A673 (cell line): ENCODE measurements around the gene TOP2B. TPM values are rescaled to one million over a fixed set of nuclear protein-coding genes. Genes with fewer than 3 reads are reported as not detected.

Experiments
- BruUV-seq: library from RNA; stranded (reverse); fragments of 400-500 nt; replicated peaks from 2 replicates; lab custom pipeline; 2021; lab: Mats Ljungman, UMichigan
- CTCF ChIA-PET: fragments of 300-600 bp; sonication (Branson Sonifier 250); formaldehyde crosslinking; loops from one replicate; lab custom pipeline; 2022; ENCODE audit warnings: antibody characterized with exemption; lab: Charles Lee
- POLR2A ChIA-PET: fragments of 300-600 bp; sonication (Branson Sonifier 250); formaldehyde crosslinking; loops from one replicate; lab custom pipeline; 2022; ENCODE audit warnings: antibody characterized with exemption; ENCODE audit not compliant: low non-redundant PET; lab: Charles Lee
- DNase-seq: peaks from one replicate; pipeline ENCODE4 v3.0.0-alpha.2; 2015; ENCODE audit warnings: low spot score
- H3K27ac ChIP-seq: fragments of 200-600 bp; sonication (generic); 2 replicates; pipeline ENCODE4 v1.5.1; 2016; ENCODE audit warnings: mixed run types, low read depth, mild to moderate bottlenecking, mixed read lengths, antibody characterized with exemption, low read length; ENCODE audit not compliant: poor library complexity, severe bottlenecking
- H3K27me3 ChIP-seq: fragments of 200-600 bp; sonication (generic); replicated peaks from 2 replicates; pipeline ENCODE4 v1.6.1; 2017; ENCODE audit warnings: mixed run types, low read depth, mild to moderate bottlenecking, mixed read lengths, antibody characterized with exemption, low read length; ENCODE audit not compliant: insufficient read depth, poor library complexity
- H3K36me3 ChIP-seq: fragments of 200-600 bp; sonication (generic); 2 replicates; pipeline ENCODE4 v1.6.1; 2016; ENCODE audit warnings: mixed run types, mild to moderate bottlenecking, mixed read lengths, antibody characterized with exemption, low read length; ENCODE audit not compliant: insufficient read depth, poor library complexity, severe bottlenecking
- H3K4me1 ChIP-seq: fragments of 200-600 bp; sonication (generic); 2 replicates; pipeline ENCODE4 v1.6.1; 2017; ENCODE audit warnings: mixed run types, mild to moderate bottlenecking, mixed read lengths, antibody characterized with exemption, low read length; ENCODE audit not compliant: insufficient read depth, poor library complexity, severe bottlenecking
- H3K4me3 ChIP-seq: fragments of 200-600 bp; sonication (generic); 2 replicates; pipeline ENCODE4 v1.5.1; 2016; ENCODE audit warnings: low read depth, mixed run types, mild to moderate bottlenecking, mixed read lengths, low read length; ENCODE audit not compliant: poor library complexity, severe bottlenecking
- H3K9me3 ChIP-seq: fragments of 200-600 bp; sonication (generic); 2 replicates; pipeline ENCODE4 v1.6.1; 2016; ENCODE audit warnings: mixed run types, low read depth, mild to moderate bottlenecking, mixed read lengths, antibody characterized with exemption, low read length; ENCODE audit not compliant: poor library complexity, severe bottlenecking
- CTCF ChIP-seq: fragments of 300-800, 200-600 bp; sonication (generic); conservative IDR thresholded peaks from 2 replicates; pipeline ENCODE4 v1.5.1; 2017; ENCODE audit warnings: low read depth, mild to moderate bottlenecking, antibody characterized with exemption, low read length, moderate library complexity, mixed read lengths
- EZH2 ChIP-seq: fragments of 200-600 bp; sonication (generic); IDR thresholded peaks from 2 replicates; pipeline ENCODE4 v1.6.1; 2017; ENCODE audit warnings: borderline replicate concordance, low read depth, mild to moderate bottlenecking, mixed read lengths, antibody characterized with exemption, low read length; ENCODE audit not compliant: poor library complexity, severe bottlenecking
- intact Hi-C: fragments of 100-400 bp; cut with micrococcal nuclease; formaldehyde crosslinking; loops from one replicate; pipeline ENCODE4 v1.10.0; 2022; ENCODE audit not compliant: unreplicated experiment
- total RNA-seq: library from RNA; stranded (reverse); gene quantifications from 2 replicates; pipeline ENCODE4 v1.2.3, GENCODE V29; 2021

TOP2B gene
- total RNA-seq, 1 experiment from 2014 or later = 154 TPM

- no peak for TF ChIP-seq EZH2
- peak; percentile 94 for TF ChIP-seq CTCF
- no peaks in the 10 kb centered on the region for H3K36me3 ChIP-seq
- ChIA-PET POLR2A (interaction anchor here (0.5 kb wide), 1 partner anchor 135 kb away, joined by 5 read pairs; the partner anchor contains the start of gene NGLY1), CTCF (interaction anchor here (0.5 to 1.7 kb wide), 4 partner anchors 183 to 869 kb away, joined by 4 to 9 read pairs (median 8); no protein-coding TSS in a partner anchor)
- intact Hi-C loops = loop anchor here (1.0 to 5.0 kb wide), 5 partner anchors 183 to 1064 kb away; no protein-coding TSS in a partner anchor
- no peak overlapping the region for H3K4me3 ChIP-seq
- H3K27me3 ChIP-seq = no peaks in the 10 kb centered on the region
- no peak overlapping the region for H3K27ac ChIP-seq
- DNase-seq = peak; percentile 87
- BruUV-seq = no TSS peak
- peaks cover 17% of the 10 kb centered on the region for H3K9me3 ChIP-seq
- H3K4me1 ChIP-seq = no peaks in the 10 kb centered on the region
These were observed 16.6 kb downstream of the TOP2B start for GRCh38 chr3:25648107-25648535.

DNA sequence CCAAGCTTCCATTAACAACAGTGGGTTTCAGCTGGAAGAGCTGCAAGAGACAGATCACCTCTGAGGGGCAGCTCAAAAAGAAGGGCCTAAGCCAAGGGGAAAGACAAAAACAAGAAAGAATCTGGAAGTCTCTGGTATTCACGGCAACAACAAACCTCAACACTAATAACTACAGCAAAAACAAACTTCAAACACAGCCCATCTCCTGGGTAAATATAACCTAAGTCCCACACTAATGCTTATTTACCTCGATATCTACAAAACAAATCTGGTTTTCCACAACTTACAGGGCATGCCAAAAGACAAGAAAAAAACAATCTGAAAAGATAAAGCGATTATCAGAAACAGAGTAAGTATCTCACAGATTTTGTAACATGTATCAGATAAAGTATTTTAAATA lies 29.7 kb downstream of the TOP2B start:
- H3K9me3 ChIP-seq = no peaks in the 10 kb centered on the region
- H3K27ac ChIP-seq = no peak overlapping the region
- ChIA-PET POLR2A (no interaction called here), CTCF (no interaction called here)
- TF ChIP-seq EZH2 = no peak
- TF ChIP-seq CTCF = no peak
- no peaks in the 10 kb centered on the region for H3K27me3 ChIP-seq
- DNase-seq = no peak
- BruUV-seq = no TSS peak
- no peak overlapping the region for H3K4me3 ChIP-seq
- H3K4me1 ChIP-seq = no peaks in the 10 kb centered on the region
- intact Hi-C loops = no loop called here
- H3K36me3 ChIP-seq = peaks cover 60% of the 10 kb centered on the region

GRCh38 chr3:25633919-25634318 lies 30.8 kb downstream of the TOP2B start:
- H3K9me3 ChIP-seq = no peaks in the 10 kb centered on the region
- intact Hi-C loops = no loop called here
- TF ChIP-seq CTCF (no peak), EZH2 (no peak)
- BruUV-seq = no TSS peak
- ChIA-PET POLR2A (no interaction called here), CTCF (no interaction called here)
- no peaks in the 10 kb centered on the region for H3K4me1 ChIP-seq
- no peaks in the 10 kb centered on the region for H3K27me3 ChIP-seq
- peaks cover 63% of the 10 kb centered on the region for H3K36me3 ChIP-seq
- no peak overlapping the region for H3K27ac ChIP-seq
- no peak overlapping the region for H3K4me3 ChIP-seq
- no peak for DNase-seq
